WERI-Rb-1 (cell line): Measurements from ENCODE around the gene KAT2A.

Experiments
- DNase-seq: peaks from one replicate; pipeline ENCODE4 v3.0.0-alpha.2; 2020
- H3K27ac ChIP-seq: fragments of 250-450 bp; sonication (Bioruptor Pico); 2 replicates; pipeline ENCODE4 v1.5.1; 2020; ENCODE audit warnings: mild to moderate bottlenecking, moderate library complexity
- H3K27me3 ChIP-seq: fragments of 250-450 bp; sonication (Bioruptor Pico); 2 replicates; pipeline ENCODE4 v1.5.1; 2021; ENCODE audit warnings: mild to moderate bottlenecking, low read depth, moderate library complexity; ENCODE audit not compliant: insufficient read depth, severe bottlenecking
- H3K36me3 ChIP-seq: fragments of 250-450 bp; sonication (Bioruptor Pico); 2 replicates; pipeline ENCODE4 v1.5.1; 2020; ENCODE audit warnings: mild to moderate bottlenecking, moderate library complexity
- H3K4me3 ChIP-seq: 2 replicates; pipeline ENCODE4 v1.5.1; 2011; ENCODE audit warnings: low read depth, mild to moderate bottlenecking, control low read depth, low read length
- H3K9me3 ChIP-seq: fragments of 250-450 bp; sonication (Bioruptor Pico); 2 replicates; pipeline ENCODE4 v1.5.1; 2021; ENCODE audit warnings: mild to moderate bottlenecking, moderate library complexity; ENCODE audit not compliant: severe bottlenecking
- CTCF ChIP-seq: IDR thresholded peaks from 2 replicates; pipeline ENCODE4 v1.5.1; 2011; ENCODE audit warnings: low read depth, mild to moderate bottlenecking, control low read depth, inconsistent platforms, low read length

KAT2A gene

GRCh38 chr17:42127414-42127813, 6.2 kb upstream of the KAT2A start:
- Histone ChIP-seq H3K36me3 (peaks cover 65% of the 10 kb centered on the region), H3K27me3 (no peaks in the 10 kb centered on the region), H3K4me3 (no peak overlapping the region), H3K9me3 (no peaks in the 10 kb centered on the region), H3K27ac (no peak overlapping the region)
- no peak for DNase-seq
- no peak for TF ChIP-seq CTCF

DNA sequence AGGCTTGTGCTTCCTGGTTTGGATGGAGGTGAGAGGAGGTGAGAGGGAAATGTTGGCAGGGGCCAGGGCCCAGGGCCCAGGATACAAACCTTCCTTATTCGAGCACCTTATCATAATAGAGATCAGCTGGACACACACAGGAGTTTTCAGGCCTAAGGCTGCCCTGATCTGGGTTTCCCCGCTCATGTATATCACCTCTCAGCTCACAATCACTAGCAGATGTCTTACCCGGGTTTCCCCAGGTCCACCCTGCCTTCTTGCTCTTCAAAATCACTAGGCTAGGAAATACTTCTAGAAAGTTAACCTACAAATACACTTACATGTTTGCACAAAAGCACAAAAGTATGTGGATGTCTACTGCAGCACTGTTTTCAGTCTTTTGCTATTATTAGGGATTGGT, 5.7 kb upstream of the KAT2A start:
- Histone ChIP-seq H3K27me3 (no peaks in the 10 kb centered on the region), H3K36me3 (peaks cover 64% of the 10 kb centered on the region), H3K27ac (no peak overlapping the region), H3K4me3 (no peak overlapping the region), H3K9me3 (no peaks in the 10 kb centered on the region)
- DNase-seq: no peak
- TF ChIP-seq CTCF: no peak

GRCh38 chr17:42125565-42125964, 4.4 kb upstream of the KAT2A start:
- Histone ChIP-seq H3K9me3 (no peaks in the 10 kb centered on the region), H3K27me3 (no peaks in the 10 kb centered on the region), H3K4me3 (no peak overlapping the region), H3K27ac (no peak overlapping the region), H3K36me3 (peaks cover 60% of the 10 kb centered on the region)
- DNase-seq: no peak
- TF ChIP-seq CTCF: no peak

DNA sequence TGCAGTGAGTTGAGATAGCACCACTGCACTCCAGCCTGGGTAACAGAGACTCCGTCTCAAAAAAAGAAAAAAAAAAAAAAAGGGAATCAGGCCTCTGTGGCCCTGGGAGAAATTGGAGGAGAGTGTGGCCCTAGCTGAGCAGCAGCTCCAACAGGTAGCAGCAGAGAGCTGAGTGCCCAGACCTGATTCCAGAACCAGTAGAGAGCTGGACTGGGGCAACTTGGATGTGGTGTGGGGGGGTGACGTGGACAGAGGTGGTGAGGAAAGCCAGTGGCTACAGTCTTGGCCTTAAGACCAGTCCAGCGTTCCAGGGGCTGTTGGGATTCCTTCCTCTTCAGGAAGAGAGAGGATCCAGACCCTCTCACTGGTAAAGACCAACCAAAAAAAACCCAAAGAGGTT, 3.1 kb upstream of the KAT2A start:
- H3K27ac ChIP-seq: no peak overlapping the region
- no peaks in the 10 kb centered on the region for H3K9me3 ChIP-seq
- no peak for TF ChIP-seq CTCF
- H3K36me3 ChIP-seq: peaks cover 53% of the 10 kb centered on the region
- no peak overlapping the region for H3K4me3 ChIP-seq
- no peak for DNase-seq
- no peaks in the 10 kb centered on the region for H3K27me3 ChIP-seq

- DNase-seq: no peak
- H3K4me3 ChIP-seq: no peak within 1 kb of the TSS
Observed at GRCh38 chr17:42122371-42123303, 1.5 kb upstream of the KAT2A start, which contains the start of gene HSPB9. TSS of gene HSPB9 (plus strand) at chr17:42122804. CDS start at chr17:42122851, 47 bp downstream.

More at GRCh38 chr17:42122371-42123303, 1.5 kb upstream of the KAT2A start, which contains the start of gene HSPB9:
- Histone ChIP-seq H3K36me3 (peaks cover 53% of the 10 kb centered on the region), H3K27ac (no peak within 1 kb of the TSS; the same call in 1 of the 2 replicates), H3K9me3 (no peaks in the 10 kb centered on the region), H3K27me3 (no peaks in the 10 kb centered on the region)
- no peak for TF ChIP-seq CTCF
